RKO (cell line): ENCODE measurements around the gene URI1.
A peak's percentile ranks its signal among the peaks of the same experiment; 100 is the strongest.
"Not testable (repeated sequence)": the region's sequence is repeated elsewhere in the genome, so short reads cannot be mapped to it uniquely, and the experiment has no call there.

Experiments
- DNase-seq: peaks from one replicate; pipeline ENCODE4 v3.0.0-alpha.2; 2016; ENCODE audit warnings: low spot score

URI1 gene

DNA sequence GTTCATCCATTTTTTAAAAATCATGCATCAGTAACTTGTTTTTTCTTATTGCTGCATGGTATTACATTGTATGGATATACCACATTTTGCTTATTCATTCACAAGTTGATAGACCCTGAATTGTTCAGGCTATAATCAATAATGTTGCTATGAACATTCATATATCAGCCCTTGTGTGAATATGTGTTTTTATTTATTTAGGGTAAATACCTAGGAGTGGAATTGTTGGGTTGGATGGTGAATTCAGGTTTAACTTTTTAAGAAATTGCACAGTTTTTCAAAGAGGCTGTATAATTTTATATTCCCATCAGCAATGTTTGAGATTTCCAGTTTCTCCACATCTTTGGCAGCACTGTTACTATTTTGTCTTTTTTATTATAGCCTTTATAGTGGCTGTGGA lies 82.1 kb downstream of the URI1 start:
- no peak for DNase-seq

DNA sequence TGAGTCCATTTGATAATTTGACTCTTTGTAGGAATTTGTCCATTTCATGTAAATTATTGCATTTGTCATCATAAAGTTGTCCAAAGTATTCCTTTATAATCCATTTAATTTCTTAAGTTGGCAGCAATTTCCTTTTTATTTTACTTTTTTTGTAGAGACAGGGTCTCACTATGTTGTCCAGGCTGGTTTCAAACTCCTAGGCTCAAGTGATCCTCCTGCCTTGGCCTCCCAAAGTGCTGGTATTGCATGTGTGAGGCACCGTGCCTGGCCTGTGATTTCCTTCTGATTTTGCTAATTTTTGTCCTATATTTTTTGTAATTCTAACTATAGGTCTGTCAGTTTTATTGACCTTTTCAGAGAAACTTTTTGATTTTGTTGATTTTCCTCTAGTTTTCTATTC lies 84.9 kb downstream of the URI1 start:
- no peak for DNase-seq

DNA sequence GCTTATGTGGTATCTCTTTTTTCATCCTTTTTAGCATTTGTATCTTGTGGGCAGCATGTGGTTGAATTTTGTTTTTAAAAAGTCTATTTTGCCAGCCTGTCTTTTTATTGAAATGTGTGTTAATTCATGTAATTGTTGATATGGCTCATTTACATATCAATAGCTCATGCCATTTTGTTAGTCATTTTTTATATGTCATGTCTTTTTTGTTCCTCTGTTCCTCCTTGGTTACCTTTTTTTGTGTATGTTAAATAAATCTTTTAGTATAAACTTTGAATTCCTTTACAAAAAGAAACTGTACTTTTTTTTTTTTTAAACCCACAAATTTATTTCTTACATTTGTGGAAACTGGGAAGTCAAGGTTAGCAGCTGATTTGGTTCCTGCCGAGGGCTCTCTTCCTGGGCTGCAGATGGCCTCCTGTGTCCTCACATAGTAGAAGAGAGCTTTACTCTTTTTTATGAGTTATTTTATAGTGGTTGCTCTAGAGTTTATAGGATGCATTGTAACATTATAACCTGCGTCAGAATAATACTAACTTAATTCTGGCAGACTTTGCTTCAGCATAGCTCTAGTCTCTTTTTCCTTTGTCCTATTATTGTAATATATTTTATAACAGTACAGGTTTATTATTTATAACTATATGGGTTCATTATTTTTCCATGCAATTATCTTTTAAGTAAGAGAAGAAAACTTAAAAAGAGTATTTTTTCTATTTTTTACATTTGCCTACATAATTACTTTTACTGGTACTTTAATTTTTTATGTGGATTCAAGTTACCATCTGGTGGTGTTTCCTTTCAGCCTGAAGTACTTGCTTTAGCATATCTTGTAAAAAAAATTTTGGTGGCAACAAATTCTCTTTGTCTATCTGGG lies 86.3 kb downstream of the URI1 start:
- DNase-seq = no peak

DNA sequence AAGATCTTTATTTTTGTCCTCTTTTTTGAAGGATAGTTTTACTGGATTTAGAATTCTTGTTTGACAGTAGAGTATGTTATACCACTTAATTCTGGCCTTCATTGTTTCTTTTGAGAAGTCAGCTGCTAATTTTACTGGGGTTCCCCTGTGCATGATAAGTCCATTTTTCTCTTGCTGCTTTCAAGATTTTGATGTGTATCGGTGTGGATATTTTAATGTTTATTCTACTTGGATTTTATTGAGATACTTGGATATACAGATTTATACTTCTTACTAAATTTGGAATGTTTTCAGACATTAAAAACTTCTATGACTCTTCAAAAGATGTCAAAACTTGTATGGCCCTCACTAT lies 86.9 kb downstream of the URI1 start:
- DNase-seq = no peak

DNA sequence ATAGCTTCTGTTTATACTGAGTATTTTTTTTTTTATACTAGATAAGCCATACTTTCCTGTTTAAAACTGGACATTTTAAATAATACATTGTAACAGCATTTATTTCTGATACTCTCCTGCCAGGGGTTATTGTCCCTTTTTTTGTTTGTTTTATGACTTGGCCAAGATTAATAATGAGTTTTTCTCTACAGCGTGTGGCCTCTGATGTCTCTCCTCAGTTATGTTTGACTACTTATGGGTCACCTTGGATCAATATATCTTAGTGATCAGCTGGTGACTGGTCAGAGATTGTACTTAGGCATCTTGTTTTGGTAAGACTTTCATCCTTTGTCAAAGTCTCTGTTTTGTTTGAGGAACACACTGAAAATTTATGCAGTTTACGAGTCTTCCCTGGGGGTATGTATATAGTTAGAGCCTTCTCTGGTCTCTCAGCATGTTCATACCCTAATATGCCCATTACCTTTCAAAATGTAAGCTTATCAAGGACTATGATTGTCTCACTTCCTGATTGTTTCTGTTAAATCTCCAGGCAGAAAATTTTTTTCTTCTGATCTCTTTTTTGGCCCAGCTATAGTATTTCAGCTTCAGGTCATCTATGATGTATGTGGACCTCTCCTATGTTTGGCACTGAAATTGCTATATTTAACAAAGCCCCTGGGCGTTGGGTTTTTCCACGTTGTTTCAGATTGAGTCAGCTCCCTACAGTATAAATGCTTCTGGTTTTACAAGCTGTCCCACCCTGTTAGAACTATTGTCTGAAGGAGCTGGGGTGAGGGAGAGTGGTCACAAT lies 87.9 kb downstream of the URI1 start:
- DNase-seq = no peak

DNA sequence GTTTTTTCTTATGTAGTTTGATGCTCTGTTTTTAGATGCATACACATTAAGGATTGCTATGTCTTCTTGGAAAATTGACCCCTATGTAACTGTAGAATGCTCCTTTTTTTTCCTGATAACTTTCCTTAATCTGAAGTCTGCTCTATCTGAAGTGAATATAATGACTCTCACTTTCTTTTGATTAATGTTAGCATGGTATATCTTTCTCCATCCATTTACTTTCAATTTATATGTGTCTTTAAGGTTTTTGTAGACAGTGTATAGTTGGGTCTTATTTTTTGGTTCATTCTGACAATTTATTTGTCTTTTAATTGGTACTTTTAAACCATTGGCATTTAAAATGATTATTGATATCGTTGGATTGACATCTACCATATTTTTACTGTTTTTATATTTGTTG lies 92.3 kb downstream of the URI1 start:
- no peak for DNase-seq

DNA sequence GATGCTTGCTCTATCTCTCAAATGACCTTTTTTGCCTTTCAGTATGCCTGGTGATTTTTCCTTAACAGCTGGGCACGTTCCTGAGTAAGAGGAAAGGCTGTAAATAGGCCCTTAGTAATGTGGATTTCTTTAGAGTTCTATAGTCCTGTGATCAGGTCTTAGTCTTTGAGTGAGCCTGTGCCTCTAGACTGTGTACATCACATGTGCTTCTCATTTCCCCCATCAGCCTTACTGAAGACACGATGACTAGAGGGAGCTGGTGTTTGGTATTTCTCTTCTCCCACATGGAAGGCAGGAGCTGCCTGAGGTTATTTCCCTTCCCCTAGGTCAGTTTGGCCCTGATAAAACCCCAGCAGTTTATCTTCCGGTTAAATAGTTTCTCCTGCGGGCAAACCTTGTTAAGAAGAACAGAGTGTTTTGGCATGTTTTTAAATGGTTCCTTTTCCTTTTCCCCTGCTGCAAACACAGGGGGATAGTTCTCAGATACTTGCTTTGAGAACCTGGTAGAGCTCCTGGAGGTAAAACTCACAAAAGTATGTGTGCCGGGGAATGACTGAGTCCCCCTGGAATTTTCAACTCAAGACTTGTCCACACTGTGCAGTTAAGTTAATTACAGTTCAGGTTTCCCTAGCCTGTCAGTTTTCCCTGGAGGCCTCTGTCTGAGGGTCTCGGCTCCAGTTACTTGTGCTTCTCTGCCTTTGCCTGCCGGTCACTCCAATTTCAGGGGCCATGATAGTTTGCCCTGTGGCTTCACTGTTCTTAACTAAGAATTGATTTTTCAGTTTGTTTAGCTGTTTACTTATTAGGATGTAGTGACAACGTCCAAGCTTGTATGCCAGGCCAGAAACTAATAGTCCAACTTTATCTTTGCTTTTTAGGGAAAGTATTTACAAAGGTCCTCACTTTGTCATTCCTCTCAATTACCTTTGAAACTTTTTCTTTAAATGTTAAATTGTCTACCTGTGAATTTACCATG lies 94.4 kb downstream of the URI1 start:
- no peak for DNase-seq

DNA sequence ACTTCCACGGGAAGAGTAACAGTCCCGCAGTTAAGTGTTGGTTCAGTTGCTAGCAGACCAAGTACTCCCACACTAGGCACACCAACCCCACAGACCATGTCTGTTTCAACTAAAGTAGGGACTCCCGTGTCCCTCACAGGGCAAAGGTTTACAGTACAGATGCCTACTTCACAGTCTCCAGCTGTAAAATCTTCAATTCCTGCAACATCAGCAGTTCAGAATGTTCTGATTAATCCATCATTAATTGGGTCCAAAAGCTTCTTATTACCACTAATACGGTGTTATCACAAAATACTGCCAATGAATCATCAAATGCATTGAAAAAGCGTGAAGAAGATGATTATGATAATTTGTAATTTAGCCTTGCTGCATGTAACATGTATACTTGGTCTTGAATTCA lies 95.8 kb downstream of the URI1 start:
- no peak for DNase-seq

DNA sequence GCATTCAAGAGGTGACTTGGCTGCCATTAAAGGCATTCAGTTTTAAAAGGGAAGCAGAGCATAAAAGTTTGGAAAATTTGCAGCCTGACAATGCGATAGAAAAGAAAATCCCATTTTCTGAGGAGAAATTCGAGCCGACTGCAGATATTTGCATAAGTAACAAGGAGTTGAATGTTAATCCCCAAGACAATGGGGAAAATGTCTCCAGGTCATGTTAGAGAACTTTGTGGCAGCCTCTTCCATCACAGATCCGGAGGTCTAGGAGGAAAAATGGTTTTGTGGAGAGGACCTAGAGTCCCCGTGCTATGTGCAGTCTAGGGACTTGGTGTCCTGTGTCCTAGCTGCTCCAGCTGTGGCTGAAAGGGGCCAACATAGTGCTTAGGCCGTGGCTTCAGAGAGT lies 99.9 kb downstream of the URI1 start:
- not testable (repeated sequence) for DNase-seq

DNA sequence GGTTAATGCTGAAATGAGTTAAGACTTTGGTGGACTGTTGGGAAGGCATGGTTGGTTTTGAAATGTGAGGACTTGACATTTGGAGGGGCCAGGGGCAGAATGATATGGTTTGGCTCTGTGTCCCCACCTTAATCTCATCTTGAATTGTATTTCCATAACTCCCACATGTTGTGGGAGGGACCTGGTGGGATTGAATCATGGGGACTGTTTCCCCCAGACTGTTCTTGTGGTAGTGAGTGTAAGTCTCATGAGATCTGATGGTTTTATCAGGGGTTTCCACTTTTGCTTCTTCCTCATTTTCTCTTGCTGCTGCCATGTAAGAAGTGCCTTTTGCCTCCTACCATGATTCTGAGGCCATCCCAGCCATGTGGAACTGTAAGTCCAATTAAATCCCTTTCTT lies 101.0 kb downstream of the URI1 start:
- not testable (repeated sequence) for DNase-seq

DNA sequence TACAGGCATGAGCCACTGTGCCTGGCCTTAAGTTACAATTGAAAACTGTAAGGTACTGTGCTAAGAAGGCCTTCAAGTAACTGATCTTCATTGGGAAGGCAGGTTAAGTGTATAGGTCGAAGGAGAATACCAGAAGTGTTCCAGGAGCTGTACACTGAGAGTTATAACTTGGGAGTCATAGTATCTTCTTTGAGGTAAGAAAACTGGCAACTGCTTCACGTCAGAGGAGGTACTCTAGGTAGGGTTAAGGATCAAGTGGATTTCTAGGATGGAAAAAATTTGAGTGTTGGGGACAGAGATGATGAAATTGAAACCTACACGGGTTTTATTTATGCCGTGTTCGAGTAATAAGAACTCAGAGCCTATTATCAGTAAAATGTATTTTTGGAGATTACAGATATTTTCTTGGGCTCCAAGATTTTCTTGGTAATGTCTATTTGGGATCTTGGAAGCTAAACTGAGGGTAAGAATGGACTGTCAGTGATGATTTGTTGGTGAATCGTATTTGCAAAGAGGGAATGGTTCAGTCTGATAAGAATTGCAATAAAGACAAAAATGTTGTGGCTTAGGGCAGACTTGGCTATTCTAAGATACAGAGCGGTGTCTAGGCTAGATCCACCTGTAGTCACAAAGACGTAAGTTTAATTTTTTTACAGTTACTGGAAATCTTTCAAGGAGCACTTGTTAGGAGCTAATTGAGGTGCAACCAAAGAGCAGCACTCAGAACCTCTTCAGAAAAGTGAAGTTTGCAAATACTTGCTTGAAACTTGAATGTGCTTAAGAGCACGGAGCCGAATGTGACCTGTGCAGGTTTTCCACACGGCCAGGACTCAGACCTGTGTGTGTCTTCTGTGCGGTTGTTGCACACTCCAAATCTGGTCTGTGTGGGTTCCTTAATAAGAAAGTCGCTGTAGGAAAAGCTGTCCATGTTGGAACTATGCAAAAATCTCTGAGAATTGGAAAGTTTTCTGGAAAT lies 102.5 kb downstream of the URI1 start:
- no peak for DNase-seq

DNA sequence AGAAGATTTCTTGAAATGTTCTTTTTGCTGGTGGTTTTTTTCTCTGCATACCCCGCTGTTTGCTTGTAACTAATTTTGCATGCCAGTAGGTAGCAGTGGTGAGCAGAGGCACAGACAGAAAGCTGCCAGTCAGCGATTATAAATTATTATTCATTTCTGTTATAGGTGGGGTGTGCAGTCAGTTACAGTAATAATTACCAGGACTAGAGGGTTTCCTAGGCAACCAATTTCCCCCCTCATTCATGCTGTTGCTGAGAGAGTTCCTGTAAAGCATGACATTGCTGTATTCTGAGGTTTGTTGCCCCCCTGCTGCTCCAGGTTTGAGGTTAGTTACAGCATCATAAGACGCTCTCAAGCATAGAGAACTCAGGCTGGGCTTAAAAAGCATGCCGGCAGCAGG lies 104.5 kb downstream of the URI1 start:
- peak; percentile 37 for DNase-seq

DNA sequence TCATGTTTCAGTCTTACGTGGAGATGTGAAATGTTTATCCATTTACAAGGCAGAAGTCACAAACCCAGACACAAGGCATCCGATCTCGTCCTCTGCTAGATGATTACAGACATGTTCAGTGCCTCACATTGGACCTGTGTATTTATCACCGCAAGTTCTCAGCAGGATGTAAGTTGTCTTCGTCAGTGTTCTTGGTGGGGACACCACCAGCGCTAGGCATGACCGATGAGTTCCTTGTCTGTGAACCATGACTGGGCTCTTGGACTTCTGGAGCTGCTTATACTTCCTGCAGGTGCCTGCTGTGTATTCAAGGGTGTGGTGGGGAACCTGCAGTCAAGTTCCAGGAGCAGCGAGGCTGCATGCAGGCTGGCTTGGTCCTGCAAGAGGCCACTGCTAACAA lies 105.4 kb downstream of the URI1 start:
- DNase-seq = no peak

DNA sequence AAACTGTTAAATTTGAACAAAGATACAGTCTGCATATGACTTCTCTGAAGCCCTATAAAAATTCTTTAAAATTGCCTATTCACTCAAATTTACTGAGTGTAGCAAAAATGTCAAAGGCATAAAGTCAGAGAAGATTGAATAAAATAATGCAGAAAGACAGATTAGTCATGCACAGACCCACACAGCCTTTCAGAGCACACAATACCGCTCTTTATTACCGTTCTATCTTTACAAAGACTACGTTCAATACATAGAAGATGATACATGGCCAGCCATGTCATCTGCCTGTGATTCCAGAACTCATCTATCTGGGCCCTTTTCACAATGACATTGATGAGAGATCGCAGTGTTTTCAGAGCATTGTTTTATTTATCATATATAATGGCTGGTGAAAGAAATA lies 107.2 kb downstream of the URI1 start:
- no peak for DNase-seq

DNA sequence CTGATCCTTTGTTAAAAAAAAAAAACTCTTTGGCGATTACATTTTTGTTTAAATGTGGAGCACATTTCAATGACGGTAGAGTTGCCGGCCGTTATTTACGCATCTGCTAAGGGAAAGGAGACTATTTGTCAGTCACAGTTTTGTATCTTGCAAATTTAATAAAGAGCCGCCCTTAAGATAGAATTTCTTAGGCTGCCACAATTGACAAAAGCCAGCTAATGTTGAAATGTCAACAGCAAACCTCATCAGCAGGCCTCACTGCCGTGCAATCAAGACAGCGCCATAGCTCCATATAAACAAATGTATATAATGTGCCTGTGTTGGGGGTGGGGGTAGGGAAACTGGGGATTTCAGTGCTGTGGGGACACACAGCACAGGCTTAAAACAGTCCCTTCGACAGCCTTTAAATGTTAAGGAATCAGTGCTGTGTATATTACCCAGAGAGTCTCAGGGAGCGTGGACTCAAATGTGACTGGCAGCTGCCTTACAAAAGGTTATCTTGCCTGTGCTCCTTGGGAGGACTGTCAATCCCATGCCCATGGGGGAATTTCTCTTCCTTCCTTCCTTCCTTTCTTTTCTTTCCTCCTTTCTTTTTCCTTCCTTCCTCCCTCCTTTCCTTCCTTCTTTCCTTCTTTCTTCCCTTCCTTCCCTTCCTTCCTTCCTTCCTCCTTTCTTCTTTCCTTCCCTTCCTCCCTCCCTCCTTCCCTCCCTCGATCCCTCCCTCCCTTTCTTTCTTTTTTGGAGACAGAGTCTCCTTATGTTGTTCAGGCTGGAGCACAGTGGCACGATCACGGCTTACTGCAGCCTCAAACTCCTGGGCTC lies 108.0 kb downstream of the URI1 start:
- no peak for DNase-seq

DNA sequence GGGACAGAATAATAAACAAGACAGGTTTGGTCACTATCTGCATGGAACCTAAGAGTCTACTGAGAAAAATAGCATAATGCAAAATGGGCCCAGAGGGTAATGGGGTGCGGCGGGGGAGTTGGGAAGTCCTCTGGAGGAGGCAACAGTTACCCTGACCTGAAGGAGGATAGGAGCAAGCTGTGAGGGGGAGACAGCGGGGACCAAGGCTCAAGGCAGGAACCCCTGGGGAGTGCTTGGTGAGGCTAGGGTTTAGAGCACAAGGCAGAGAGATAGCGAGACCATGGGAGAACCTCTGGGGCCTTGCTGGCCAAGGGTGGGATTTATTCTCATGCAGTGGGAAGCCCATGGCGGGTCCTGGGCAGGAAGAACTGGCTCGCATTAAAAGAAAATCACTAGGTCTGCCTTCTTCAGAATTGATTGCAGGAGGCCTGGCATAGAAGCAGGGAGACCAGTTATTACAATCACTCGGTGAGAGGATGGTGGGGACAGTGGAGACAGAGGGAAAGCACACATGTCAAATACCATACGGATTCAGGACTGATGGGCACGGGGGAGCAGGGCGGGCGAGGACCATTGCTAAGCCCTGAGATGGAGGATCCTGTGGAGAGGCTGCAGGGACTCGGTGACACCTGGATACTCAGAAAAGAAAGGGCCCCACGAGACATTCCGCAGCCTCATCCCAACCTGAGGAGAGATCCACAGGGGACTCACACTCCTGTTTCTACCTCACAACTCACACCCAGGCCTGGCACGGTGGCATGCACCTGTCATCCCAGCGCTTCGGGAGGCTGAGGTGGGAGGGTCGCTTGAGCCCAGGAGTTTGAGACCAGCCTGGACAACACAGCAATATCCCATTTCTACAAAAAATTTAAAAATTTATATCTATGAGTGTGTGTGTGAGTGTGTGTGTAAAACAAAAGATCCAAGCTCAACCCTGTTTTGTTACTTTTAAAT lies 110.4 kb downstream of the URI1 start:
- no peak for DNase-seq

DNA sequence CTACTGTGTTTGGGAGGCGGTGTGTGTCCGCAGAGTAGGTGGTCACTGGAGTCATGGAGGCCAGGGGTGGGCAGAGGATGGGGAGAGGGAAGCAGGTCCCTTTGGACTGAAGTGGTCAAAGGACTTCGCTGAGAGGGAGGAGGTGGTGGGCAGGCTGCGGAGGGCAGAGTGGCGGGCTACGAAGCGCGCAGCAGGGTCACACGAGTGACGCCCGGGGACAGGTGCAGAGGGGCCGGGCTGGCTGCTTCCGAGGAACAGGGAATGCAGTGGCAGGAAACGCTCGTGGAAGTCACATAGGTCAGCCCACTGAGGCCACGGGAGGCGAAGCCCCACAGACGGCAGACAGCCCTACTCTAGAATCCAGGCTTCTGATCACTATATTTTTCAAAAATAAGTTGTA lies 111.5 kb downstream of the URI1 start:
- DNase-seq = no peak

DNA sequence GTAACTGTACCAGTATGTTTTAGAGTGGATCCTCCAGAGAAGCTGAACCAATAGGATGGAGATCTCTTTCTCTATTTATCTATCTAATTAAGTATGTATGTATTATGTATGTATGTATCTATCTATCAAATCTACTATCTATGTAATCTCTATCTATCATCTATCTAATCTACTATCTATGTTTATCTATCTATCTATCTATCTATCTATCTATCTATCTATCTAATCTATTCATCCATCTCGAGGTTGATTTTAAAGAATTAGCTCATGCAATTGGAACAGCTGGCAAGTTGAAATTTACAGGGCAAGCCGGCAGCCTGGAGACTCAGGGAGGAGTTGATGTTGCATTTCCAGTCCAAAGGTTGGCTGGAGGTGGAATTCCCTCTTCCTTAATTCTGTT lies 112.2 kb downstream of the URI1 start:
- no peak for DNase-seq

DNA sequence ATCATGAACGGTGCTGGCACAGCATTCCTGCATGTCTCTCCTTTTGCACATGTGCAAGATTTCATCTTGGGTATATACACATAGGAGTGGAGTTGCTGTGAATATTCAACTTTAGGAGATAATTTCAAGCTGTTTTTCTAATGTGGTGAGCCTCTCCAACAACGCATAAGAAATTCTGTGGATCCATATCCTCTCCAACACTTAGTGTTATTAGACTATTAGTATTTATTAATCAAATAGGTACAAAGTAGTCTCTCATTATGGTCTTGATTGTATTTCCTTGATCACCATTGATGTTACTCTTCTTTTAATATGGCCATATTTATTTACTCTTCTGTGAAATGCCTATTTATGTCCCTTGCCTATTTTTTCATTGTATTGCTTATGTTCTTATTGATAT lies 114.5 kb downstream of the URI1 start:
- no peak for DNase-seq
